Common myeloid progenitor, CD34-positive (primary cell): ENCODE data around the gene SLC17A1.

ENCODE experiments used
- CTCF ChIA-PET: fragments of 350-600 bp; sonication (Branson Sonifier 250); formaldehyde crosslinking; loops from one replicate; lab custom pipeline; 2021; ENCODE audit warnings: antibody characterized with exemption; lab: Charles Lee
- POLR2A ChIA-PET: fragments of 350-600 bp; sonication (Branson Sonifier 250); formaldehyde crosslinking; loops from one replicate; lab custom pipeline; 2021; ENCODE audit warnings: antibody characterized with exemption; lab: Charles Lee
- DNase-seq, 3 donors: peaks; one replicate each; pipeline versions ENCODE4 v3.0.0 to v3.0.0-alpha.2; 2013
- H3K27ac ChIP-seq, 2 experiments: 1 replicate in 1 of 2; 2 replicates in 1 of 2; pipeline ENCODE4 v1.7.0; 2013; ENCODE audit warnings: inconsistent platforms in 2 of 2, low read length in 2 of 2, mild to moderate bottlenecking in 2 of 2, low read depth in 1 of 2, moderate library complexity in 1 of 2; ENCODE audit not compliant: severe bottlenecking in 2 of 2, insufficient read depth in 1 of 2, poor library complexity in 1 of 2
- H3K27me3 ChIP-seq, 5 experiments: replicated peaks in 2 of 5; 1 replicate in 3 of 5; 2 replicates in 2 of 5; pipeline versions ENCODE4 v1.6.1 to v1.7.0; 2013; ENCODE audit warnings: low read length in 4 of 5, mild to moderate bottlenecking in 2 of 5, moderate library complexity in 2 of 5, inconsistent platforms in 1 of 5; ENCODE audit not compliant: insufficient read depth in 5 of 5, control insufficient read depth in 4 of 5
- H3K36me3 ChIP-seq, 4 experiments: 1 replicate in 2 of 4; 2 replicates in 2 of 4; pipeline versions ENCODE4 v1.6.1 to v1.7.0; 2013; ENCODE audit warnings: low read length in 3 of 4, control low read depth in 1 of 4, mild to moderate bottlenecking in 1 of 4; ENCODE audit not compliant: control insufficient read depth in 4 of 4, insufficient read depth in 4 of 4
- H3K4me1 ChIP-seq, 4 experiments: 1 replicate in 3 of 4; 2 replicates in 1 of 4; pipeline versions ENCODE4 v1.6.1 to v1.7.1; 2013; ENCODE audit warnings: low read length in 3 of 4, mild to moderate bottlenecking in 3 of 4, control low read depth in 1 of 4, inconsistent platforms in 1 of 4, moderate library complexity in 1 of 4; ENCODE audit not compliant: control insufficient read depth in 4 of 4, insufficient read depth in 4 of 4; ENCODE audit errors: control extremely low read depth in 1 of 4
- H3K4me3 ChIP-seq, 7 experiments: 1 replicate in 4 of 7; 2 replicates in 3 of 7; pipeline versions ENCODE4 v1.5.1 to v1.7.0; 2013; ENCODE audit warnings: mild to moderate bottlenecking in 7 of 7, low read length in 6 of 7, moderate library complexity in 6 of 7, inconsistent platforms in 2 of 7, low read depth in 2 of 7, control low read depth in 1 of 7; ENCODE audit not compliant: insufficient read depth in 4 of 7, control insufficient read depth in 1 of 7; ENCODE audit errors: extremely low read depth in 1 of 7
- H3K9me3 ChIP-seq, 5 experiments: 1 replicate in 4 of 5; 2 replicates in 1 of 5; pipeline versions ENCODE4 v1.6.1 to v1.7.1; 2013; ENCODE audit warnings: low read length in 4 of 5, mild to moderate bottlenecking in 2 of 5, inconsistent platforms in 1 of 5, low read depth in 1 of 5, moderate library complexity in 1 of 5; ENCODE audit not compliant: control insufficient read depth in 4 of 5, insufficient read depth in 2 of 5; ENCODE audit errors: control extremely low read depth in 1 of 5
- WGBS: methylation state at CpG from one replicate; pipeline ENCODE4 v1.1.5; 2013; ENCODE audit not compliant: insufficient coverage; 5-methylcytosine and 5-hydroxymethylcytosine counted together

The SLC17A1 gene

GRCh38 chr6:25804804-25805203, 27.0 kb downstream of the SLC17A1 start:
- Histone ChIP-seq H3K9me3 (peaks cover 0 to 2% (median 0%) of the 10 kb centered on the region in 5 experiments), H3K27me3 (no peaks in the 10 kb centered on the region), H3K4me3 (no peak overlapping the region), H3K36me3 (no peaks in the 10 kb centered on the region), H3K4me1 (no peaks in the 10 kb centered on the region), H3K27ac (no peak overlapping the region)
- WGBS = no CpG with 5 or more reads among the region's 2 CpGs
- CTCF ChIA-PET = interaction anchor here (1.3 kb wide), 1 partner anchor 17 kb away, joined by 7 read pairs; no protein-coding TSS in a partner anchor
- DNase-seq = no peak
- POLR2A ChIA-PET = no interaction called here

DNA sequence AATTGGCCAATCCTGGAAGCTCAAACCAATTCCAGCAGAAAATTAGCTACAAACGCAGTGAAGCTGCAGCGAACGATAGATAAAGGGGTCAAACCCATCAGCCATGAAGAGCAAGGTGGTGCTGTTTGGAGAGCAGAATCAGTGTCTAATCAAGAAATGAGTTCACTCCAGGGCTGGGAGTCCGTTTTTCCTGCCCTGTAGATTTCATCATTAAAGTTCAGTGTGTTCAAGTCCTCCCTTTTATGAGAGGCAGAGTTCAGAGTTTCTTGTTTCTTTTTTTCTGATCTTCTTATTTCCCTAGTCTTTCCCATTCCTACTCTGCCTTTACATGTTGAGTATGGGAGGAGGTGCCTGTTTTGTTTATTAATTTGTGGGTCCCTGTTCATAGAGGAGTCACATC, 30.4 kb downstream of the SLC17A1 start:
- no peak overlapping the region for H3K4me3 ChIP-seq
- H3K36me3 ChIP-seq = no peaks in the 10 kb centered on the region
- CTCF ChIA-PET = no interaction called here
- DNase-seq = no peak
- POLR2A ChIA-PET = no interaction called here
- H3K4me1 ChIP-seq = no peaks in the 10 kb centered on the region
- peaks cover 0 to 2% (median 0%) of the 10 kb centered on the region in 5 experiments for H3K9me3 ChIP-seq
- WGBS = 100% methylated on average over 4 of the region's 4 CpGs
- H3K27me3 ChIP-seq = no peaks in the 10 kb centered on the region
- no peak overlapping the region for H3K27ac ChIP-seq

- Histone ChIP-seq H3K4me1 (no peaks in the 10 kb centered on the region), H3K27me3 (no peaks in the 10 kb centered on the region), H3K9me3 (no peaks in the 10 kb centered on the region), H3K4me3 (no peak overlapping the region), H3K27ac (no peak overlapping the region), H3K36me3 (no peaks in the 10 kb centered on the region)
- WGBS = 100% methylated on average over 1 of the region's 2 CpGs
- POLR2A ChIA-PET = no interaction called here
- CTCF ChIA-PET = no interaction called here
- DNase-seq = no peak
These were observed 37.1 kb downstream of the SLC17A1 start for GRCh38 chr6:25794784-25795183.

DNA sequence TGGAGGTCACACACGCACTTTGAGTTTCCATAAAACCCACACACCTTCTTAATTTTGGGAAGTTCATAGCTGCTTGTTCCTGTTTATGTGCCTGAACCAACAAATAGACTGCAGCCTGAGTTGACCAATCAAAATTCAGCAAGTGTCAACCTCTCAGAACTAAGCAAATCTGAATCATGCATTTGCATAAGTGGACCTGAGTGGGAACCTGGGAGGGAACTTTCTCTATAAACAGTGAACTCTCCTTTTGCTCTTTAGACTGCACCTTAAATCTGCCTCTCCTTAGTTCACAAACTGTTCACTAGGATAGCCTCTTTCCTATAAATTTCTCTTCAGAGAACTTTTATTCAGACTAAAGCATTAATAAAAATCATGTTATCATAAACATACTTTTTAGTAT, 37.9 kb downstream of the SLC17A1 start:
- Histone ChIP-seq H3K9me3 (no peaks in the 10 kb centered on the region), H3K27ac (no peak overlapping the region), H3K36me3 (no peaks in the 10 kb centered on the region), H3K4me1 (no peaks in the 10 kb centered on the region), H3K4me3 (no peak overlapping the region), H3K27me3 (no peaks in the 10 kb centered on the region)
- DNase-seq = no peak
- 67% methylated on average over 1 of the region's 1 CpG for WGBS
- CTCF ChIA-PET = interaction anchor here (0.6 kb wide), 1 partner anchor 1657 kb away, joined by 3 read pairs; no protein-coding TSS in a partner anchor
- POLR2A ChIA-PET = no interaction called here

GRCh38 chr6:25792016-25792415, 39.8 kb downstream of the SLC17A1 start:
- Histone ChIP-seq H3K4me3 (no peak overlapping the region), H3K27me3 (no peaks in the 10 kb centered on the region), H3K4me1 (no peaks in the 10 kb centered on the region), H3K36me3 (no peaks in the 10 kb centered on the region), H3K27ac (no peak overlapping the region), H3K9me3 (no peaks in the 10 kb centered on the region)
- no peak for DNase-seq
- ChIA-PET POLR2A (no interaction called here), CTCF (no interaction called here)
- WGBS = 92% methylated on average over 4 of the region's 4 CpGs

DNA sequence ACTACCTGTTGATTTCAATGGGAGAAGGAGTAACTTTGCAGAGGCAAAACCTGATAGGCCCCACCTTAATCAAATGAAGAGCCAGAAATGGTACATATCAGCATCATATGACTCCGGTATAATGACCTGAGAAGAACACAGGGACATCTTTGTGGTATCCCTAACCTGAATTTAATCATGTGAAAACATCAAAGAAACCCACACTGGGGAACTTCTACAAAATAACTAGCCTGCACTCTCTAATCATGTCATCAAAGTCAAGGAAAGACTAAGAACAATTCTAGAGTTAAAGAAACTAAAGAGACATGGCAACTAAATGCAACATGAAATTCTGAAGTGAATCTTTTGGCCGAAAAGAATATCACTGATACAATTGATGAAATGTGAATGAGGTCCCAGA, 42.4 kb downstream of the SLC17A1 start:
- H3K27ac ChIP-seq = no peak overlapping the region
- H3K4me3 ChIP-seq = no peak overlapping the region
- no peaks in the 10 kb centered on the region for H3K4me1 ChIP-seq
- 93% methylated on average over 2 of the region's 2 CpGs for WGBS
- H3K36me3 ChIP-seq = no peaks in the 10 kb centered on the region
- no peaks in the 10 kb centered on the region for H3K27me3 ChIP-seq
- no peaks in the 10 kb centered on the region for H3K9me3 ChIP-seq
- ChIA-PET CTCF (interaction anchor here (0.7 to 4.4 kb wide), 20 partner anchors 10 to 215 kb away, joined by 3 to 20 read pairs (median 4); no protein-coding TSS in a partner anchor), POLR2A (no interaction called here)
- no peak for DNase-seq

DNA sequence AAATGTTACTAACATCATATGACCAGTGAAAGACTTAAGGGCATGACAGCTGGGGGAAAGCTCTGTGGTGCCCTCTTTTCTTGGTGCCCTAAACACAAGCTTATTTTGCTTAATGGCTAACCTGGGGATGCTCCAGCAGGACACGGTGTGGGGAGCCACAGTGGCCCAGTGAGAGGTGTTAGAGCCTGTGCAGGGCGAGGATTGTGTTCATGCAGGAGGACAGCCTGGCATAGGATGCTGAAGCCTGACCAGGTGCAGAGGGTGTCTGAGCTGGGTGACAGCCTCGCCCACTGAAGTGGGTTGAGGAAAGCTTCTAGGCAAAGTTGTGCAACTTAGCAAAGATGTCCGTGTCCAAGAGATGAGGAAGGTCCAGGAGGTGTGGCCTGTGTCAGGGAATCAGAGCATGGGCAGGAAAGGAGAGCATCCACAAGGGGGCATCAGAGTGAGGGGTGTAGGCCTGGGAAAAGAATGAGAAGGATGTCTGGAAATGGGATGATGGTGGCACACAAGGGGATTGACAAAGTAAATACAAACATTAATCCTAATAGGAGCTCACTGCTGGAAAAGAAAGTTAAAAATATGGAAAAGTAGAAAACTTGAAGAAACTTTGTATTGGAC, 43.4 kb downstream of the SLC17A1 start:
- Histone ChIP-seq H3K4me3 (no peak overlapping the region), H3K4me1 (no peaks in the 10 kb centered on the region), H3K36me3 (no peaks in the 10 kb centered on the region), H3K27ac (no peak overlapping the region), H3K9me3 (no peaks in the 10 kb centered on the region), H3K27me3 (no peaks in the 10 kb centered on the region)
- DNase-seq = peak; percentile 49 to 64 (median 53)
- ChIA-PET CTCF (interaction anchor here (0.6 to 4.4 kb wide), 30 partner anchors 8 to 216 kb away, joined by 3 to 20 read pairs (median 4); partner anchors contain the start of gene SLC17A4), POLR2A (no interaction called here)
- WGBS = 75% methylated on average over 4 of the region's 4 CpGs
